Measurements from ENCODE around the gene RETNLB. TPM values are rescaled to one million over a fixed set of nuclear protein-coding genes. Genes with fewer than 3 reads are reported as not detected.

The RETNLB gene
- total RNA-seq, 1 donor from 2014 or later: not detected

GRCh38 chr3:108724101-108724500, 33.1 kb downstream of the RETNLB start:
- Mint-ChIP-seq H3K4me3 (ENCODE audit: unreplicated experiment) (no peak overlapping the region), H3K27me3 (ENCODE audit: unreplicated experiment) (peaks cover 13% of the 10 kb centered on the region)
- TF ChIP-seq CTCF (IDR thresholded peaks at IDR 0.05; ENCODE audit: unreplicated experiment): no peak

GRCh38 chr3:108722724-108723123, 34.5 kb downstream of the RETNLB start:
- no peak overlapping the region for H3K4me3 Mint-ChIP-seq (ENCODE audit: unreplicated experiment)
- H3K36me3 Mint-ChIP-seq (ENCODE audit: low read depth, unreplicated experiment): no peaks in the 10 kb centered on the region
- no peaks in the 10 kb centered on the region for H3K9me3 Mint-ChIP-seq (ENCODE audit: unreplicated experiment)
- TF ChIP-seq CTCF (IDR thresholded peaks at IDR 0.05; ENCODE audit: unreplicated experiment): no peak
- peaks cover 5% of the 10 kb centered on the region for H3K4me1 Mint-ChIP-seq (ENCODE audit: unreplicated experiment)
- peaks cover 13% of the 10 kb centered on the region for H3K27me3 Mint-ChIP-seq (ENCODE audit: unreplicated experiment)
- DNase-seq (ENCODE audit: low spot score): no peak
- no peak overlapping the region for H3K27ac Mint-ChIP-seq (ENCODE audit: unreplicated experiment)

More at GRCh38 chr3:108724101-108724500, 33.1 kb downstream of the RETNLB start:
- Mint-ChIP-seq H3K4me1 (ENCODE audit: unreplicated experiment) (peaks cover 4% of the 10 kb centered on the region), H3K36me3 (ENCODE audit: low read depth, unreplicated experiment) (no peaks in the 10 kb centered on the region), H3K9me3 (ENCODE audit: unreplicated experiment) (no peaks in the 10 kb centered on the region), H3K27ac (ENCODE audit: unreplicated experiment) (no peak overlapping the region)
- DNase-seq (ENCODE audit: low spot score): no peak

GRCh38 chr3:108719178-108719806, 37.9 kb downstream of the RETNLB start:
- peaks cover 7% of the 10 kb centered on the region for H3K27me3 Mint-ChIP-seq (ENCODE audit: unreplicated experiment)
- H3K27ac Mint-ChIP-seq (ENCODE audit: unreplicated experiment): no peak overlapping the region
- H3K9me3 Mint-ChIP-seq (ENCODE audit: unreplicated experiment): no peaks in the 10 kb centered on the region
- no peak for TF ChIP-seq CTCF (IDR thresholded peaks at IDR 0.05; ENCODE audit: unreplicated experiment)
- H3K36me3 Mint-ChIP-seq (ENCODE audit: low read depth, unreplicated experiment): no peaks in the 10 kb centered on the region
- no peak overlapping the region for H3K4me3 Mint-ChIP-seq (ENCODE audit: unreplicated experiment)
- H3K4me1 Mint-ChIP-seq (ENCODE audit: unreplicated experiment): peaks cover 5% of the 10 kb centered on the region
- no peak for DNase-seq (ENCODE audit: low spot score)

- no peaks in the 10 kb centered on the region for H3K36me3 Mint-ChIP-seq (ENCODE audit: low read depth, unreplicated experiment)
- H3K4me3 Mint-ChIP-seq (ENCODE audit: unreplicated experiment): no peak overlapping the region
- no peak for DNase-seq (ENCODE audit: low spot score)
- TF ChIP-seq CTCF (IDR thresholded peaks at IDR 0.05; ENCODE audit: unreplicated experiment): no peak
- peaks cover 6% of the 10 kb centered on the region for H3K27me3 Mint-ChIP-seq (ENCODE audit: unreplicated experiment)
- H3K9me3 Mint-ChIP-seq (ENCODE audit: unreplicated experiment): no peaks in the 10 kb centered on the region
- H3K27ac Mint-ChIP-seq (ENCODE audit: unreplicated experiment): no peak overlapping the region
- H3K4me1 Mint-ChIP-seq (ENCODE audit: unreplicated experiment): peaks cover 3% of the 10 kb centered on the region
Observed at GRCh38 chr3:108718454-108718853, 38.8 kb downstream of the RETNLB start.

GRCh38 chr3:108713816-108714215, 43.4 kb downstream of the RETNLB start:
- H3K36me3 Mint-ChIP-seq (ENCODE audit: low read depth, unreplicated experiment): no peaks in the 10 kb centered on the region
- no peaks in the 10 kb centered on the region for H3K4me1 Mint-ChIP-seq (ENCODE audit: unreplicated experiment)
- H3K4me3 Mint-ChIP-seq (ENCODE audit: unreplicated experiment): no peak overlapping the region
- no peak for DNase-seq (ENCODE audit: low spot score)
- no peak overlapping the region for H3K27ac Mint-ChIP-seq (ENCODE audit: unreplicated experiment)
- H3K9me3 Mint-ChIP-seq (ENCODE audit: unreplicated experiment): no peaks in the 10 kb centered on the region
- TF ChIP-seq CTCF (IDR thresholded peaks at IDR 0.05; ENCODE audit: unreplicated experiment): no peak
- H3K27me3 Mint-ChIP-seq (ENCODE audit: unreplicated experiment): no peaks in the 10 kb centered on the region

Data from endothelial cell (in vitro differentiated cells).